BE2C (cell line): ENCODE data around the gene MTCL3.

ENCODE experiments used
- DNase-seq: peaks from one replicate; pipeline ENCODE4 v3.0.0-alpha.2; 2020
- H3K27me3 ChIP-seq: fragments of 250-450 bp; sonication (Bioruptor Pico); 2 replicates; pipeline ENCODE4 v1.5.1; 2020; ENCODE audit warnings: mild to moderate bottlenecking
- H3K36me3 ChIP-seq: fragments of 250-450 bp; sonication (Bioruptor Pico); 2 replicates; pipeline ENCODE4 v1.5.1; 2020; ENCODE audit warnings: mild to moderate bottlenecking
- H3K4me1 ChIP-seq: fragments of 250-450 bp; sonication (Bioruptor Pico); 2 replicates; pipeline ENCODE4 v1.5.1; 2020
- H3K4me3 ChIP-seq: 2 replicates; pipeline ENCODE4 v1.5.1; 2011; ENCODE audit warnings: low read depth, low read length
- H3K9me3 ChIP-seq: fragments of 250-450 bp; sonication (Bioruptor Pico); 2 replicates; pipeline ENCODE4 v1.5.1; 2020
- TF ChIP-seq, protein P1 (sequence below): IDR thresholded peaks from 2 replicates; pipeline ENCODE4 v1.5.1; 2012; ENCODE audit warnings: mild to moderate bottlenecking, low read depth, low read length

The MTCL3 gene

GRCh38 chr6:127517693-127518092, 1.4 kb downstream of the MTCL3 start:
- no peak for DNase-seq
- TF ChIP-seq, protein P1, sequence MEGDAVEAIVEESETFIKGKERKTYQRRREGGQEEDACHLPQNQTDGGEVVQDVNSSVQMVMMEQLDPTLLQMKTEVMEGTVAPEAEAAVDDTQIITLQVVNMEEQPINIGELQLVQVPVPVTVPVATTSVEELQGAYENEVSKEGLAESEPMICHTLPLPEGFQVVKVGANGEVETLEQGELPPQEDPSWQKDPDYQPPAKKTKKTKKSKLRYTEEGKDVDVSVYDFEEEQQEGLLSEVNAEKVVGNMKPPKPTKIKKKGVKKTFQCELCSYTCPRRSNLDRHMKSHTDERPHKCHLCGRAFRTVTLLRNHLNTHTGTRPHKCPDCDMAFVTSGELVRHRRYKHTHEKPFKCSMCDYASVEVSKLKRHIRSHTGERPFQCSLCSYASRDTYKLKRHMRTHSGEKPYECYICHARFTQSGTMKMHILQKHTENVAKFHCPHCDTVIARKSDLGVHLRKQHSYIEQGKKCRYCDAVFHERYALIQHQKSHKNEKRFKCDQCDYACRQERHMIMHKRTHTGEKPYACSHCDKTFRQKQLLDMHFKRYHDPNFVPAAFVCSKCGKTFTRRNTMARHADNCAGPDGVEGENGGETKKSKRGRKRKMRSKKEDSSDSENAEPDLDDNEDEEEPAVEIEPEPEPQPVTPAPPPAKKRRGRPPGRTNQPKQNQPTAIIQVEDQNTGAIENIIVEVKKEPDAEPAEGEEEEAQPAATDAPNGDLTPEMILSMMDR = no peak
- H3K4me1 ChIP-seq = peaks cover 6% of the 10 kb centered on the region
- H3K27me3 ChIP-seq = no peaks in the 10 kb centered on the region
- peaks cover 31% of the 10 kb centered on the region for H3K36me3 ChIP-seq
- H3K9me3 ChIP-seq = no peaks in the 10 kb centered on the region
- peak overlapping the region; percentile 99 for H3K4me3 ChIP-seq

GRCh38 chr6:127516662-127517273, 2.4 kb downstream of the MTCL3 start:
- H3K36me3 ChIP-seq = peaks cover 40% of the 10 kb centered on the region
- peaks cover 6% of the 10 kb centered on the region for H3K4me1 ChIP-seq
- peak overlapping the region; percentile 99 for H3K4me3 ChIP-seq
- H3K9me3 ChIP-seq = no peaks in the 10 kb centered on the region
- TF ChIP-seq, protein P1 = peak; percentile 92
- DNase-seq = peak; percentile 72
- H3K27me3 ChIP-seq = no peaks in the 10 kb centered on the region

GRCh38 chr6:127515794-127516661, 3.1 kb downstream of the MTCL3 start:
- Histone ChIP-seq H3K9me3 (no peaks in the 10 kb centered on the region), H3K4me1 (peaks cover 6% of the 10 kb centered on the region), H3K4me3 (peak overlapping the region; percentile 99), H3K27me3 (no peaks in the 10 kb centered on the region), H3K36me3 (peaks cover 44% of the 10 kb centered on the region)
- TF ChIP-seq, protein P1 = no peak
- peak; percentile 85 for DNase-seq

- H3K4me1 ChIP-seq = peaks cover 10% of the 10 kb centered on the region
- H3K4me3 ChIP-seq = peak overlapping the region; percentile 99
- H3K27me3 ChIP-seq = no peaks in the 10 kb centered on the region
- H3K9me3 ChIP-seq = no peaks in the 10 kb centered on the region
- peaks cover 47% of the 10 kb centered on the region for H3K36me3 ChIP-seq
- DNase-seq = no peak
- TF ChIP-seq, protein P1 = no peak; the same call in 1 of the 2 replicates
Observed at GRCh38 chr6:127515234-127515793, 3.8 kb downstream of the MTCL3 start.

DNA sequence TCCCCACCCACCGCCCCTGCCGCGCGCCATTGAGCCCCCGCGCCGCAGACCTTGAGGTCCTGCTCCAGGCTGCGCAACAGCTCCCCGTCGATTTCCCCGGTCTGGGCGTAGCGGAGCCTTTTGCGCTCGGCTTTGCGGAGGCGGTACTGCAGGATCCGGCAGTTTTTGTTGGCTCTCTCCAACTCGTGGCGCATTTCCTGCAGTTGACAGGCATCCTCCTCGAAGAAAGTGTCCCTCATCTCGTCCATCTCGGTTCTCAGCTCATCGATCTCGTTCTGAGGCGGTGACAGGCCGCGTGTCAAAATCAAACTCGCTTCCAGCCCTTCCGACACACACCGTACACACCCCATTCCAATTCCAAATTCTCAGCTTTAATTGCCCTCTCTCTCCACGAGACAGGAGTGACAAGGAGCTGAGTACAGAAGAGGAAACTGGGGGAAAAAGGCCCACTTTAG, 4.3 kb downstream of the MTCL3 start:
- Histone ChIP-seq H3K4me3 (peak overlapping the region; percentile 99), H3K4me1 (peaks cover 13% of the 10 kb centered on the region), H3K36me3 (peaks cover 53% of the 10 kb centered on the region), H3K27me3 (no peaks in the 10 kb centered on the region), H3K9me3 (no peaks in the 10 kb centered on the region)
- TF ChIP-seq, protein P1 = no peak
- peak; percentile 56 for DNase-seq
